ENCODE measurements around the gene PGA5.

Gene PGA5

DNA sequence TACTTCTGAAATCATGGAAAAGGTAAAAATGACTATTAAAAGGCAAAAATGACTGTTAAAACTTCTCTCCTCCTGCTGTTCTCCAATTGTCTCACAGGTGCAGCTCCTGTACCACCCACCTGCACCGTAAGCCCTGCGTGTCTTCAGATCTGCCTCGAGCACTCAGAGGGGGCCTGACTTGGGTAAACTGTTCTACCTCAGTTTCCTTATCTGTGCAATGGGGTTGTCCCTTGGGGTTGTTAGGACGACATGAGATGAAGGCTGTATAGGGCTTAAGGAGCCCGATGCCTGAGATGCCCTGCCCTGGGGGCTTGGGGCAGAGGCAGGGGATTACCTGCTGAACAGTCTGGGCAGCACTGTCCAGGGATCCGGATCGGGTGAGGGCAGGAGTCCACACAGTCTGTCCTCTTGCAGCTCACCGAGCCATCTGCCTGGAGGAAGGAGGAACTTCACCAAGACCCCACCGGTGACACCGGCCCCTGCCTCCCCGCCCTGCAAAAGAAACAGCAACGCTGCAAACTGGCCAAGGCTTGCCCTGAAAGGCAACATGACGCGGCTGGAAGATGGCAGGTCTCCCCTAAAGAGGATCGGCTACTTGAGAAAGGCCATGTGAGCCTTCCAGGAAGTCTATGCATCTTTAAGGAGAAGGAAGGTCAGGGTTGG is 27.7 kb downstream of the PGA5 start:
- no peak for DNase-seq (ENCODE audit: low spot score)
- no peak overlapping the region for H3K27ac ChIP-seq
- H3K4me3 ChIP-seq, result no peak overlapping the region
- TF ChIP-seq, protein P1, sequence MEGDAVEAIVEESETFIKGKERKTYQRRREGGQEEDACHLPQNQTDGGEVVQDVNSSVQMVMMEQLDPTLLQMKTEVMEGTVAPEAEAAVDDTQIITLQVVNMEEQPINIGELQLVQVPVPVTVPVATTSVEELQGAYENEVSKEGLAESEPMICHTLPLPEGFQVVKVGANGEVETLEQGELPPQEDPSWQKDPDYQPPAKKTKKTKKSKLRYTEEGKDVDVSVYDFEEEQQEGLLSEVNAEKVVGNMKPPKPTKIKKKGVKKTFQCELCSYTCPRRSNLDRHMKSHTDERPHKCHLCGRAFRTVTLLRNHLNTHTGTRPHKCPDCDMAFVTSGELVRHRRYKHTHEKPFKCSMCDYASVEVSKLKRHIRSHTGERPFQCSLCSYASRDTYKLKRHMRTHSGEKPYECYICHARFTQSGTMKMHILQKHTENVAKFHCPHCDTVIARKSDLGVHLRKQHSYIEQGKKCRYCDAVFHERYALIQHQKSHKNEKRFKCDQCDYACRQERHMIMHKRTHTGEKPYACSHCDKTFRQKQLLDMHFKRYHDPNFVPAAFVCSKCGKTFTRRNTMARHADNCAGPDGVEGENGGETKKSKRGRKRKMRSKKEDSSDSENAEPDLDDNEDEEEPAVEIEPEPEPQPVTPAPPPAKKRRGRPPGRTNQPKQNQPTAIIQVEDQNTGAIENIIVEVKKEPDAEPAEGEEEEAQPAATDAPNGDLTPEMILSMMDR (IDR thresholded peaks at IDR 0.05), result no peak

DNA sequence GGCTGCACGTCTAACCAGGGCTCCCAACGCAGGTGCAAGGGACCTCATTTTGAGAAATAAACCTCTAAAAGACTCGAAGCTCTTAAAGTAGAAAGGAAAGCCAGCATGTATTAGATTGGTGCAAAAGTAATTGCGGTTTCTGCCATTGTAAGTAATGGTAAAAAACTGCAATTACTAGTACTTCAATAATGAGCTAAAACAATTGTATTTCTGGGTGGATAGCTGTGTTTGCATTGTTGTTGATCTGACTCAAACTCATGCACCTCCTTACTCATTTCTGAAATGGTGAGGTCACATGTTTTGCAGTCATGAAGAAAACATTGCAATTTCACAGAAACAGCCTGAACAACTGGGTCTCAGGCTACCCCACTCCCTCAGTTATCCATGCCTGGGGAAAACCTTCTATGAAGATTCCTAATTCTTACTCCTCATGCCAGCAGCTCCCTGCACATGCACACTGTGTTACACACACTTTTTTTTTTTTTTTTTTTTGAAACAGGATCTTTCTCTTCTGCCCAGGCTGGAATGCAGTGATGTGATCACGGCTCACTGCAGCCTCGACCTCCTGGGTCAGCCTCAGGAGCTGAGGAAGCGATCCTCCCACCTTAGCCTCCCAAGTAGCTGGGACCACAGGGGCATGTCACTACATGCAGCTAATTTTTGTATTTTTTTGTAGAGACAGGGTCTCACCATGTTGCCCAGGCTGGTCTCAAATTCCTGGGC is 29.5 kb downstream of the PGA5 start:
- DNase-seq (ENCODE audit: low spot score), result no peak
- Histone ChIP-seq H3K27ac (no peak overlapping the region), H3K4me3 (no peak overlapping the region)
- TF ChIP-seq, protein P1 (IDR thresholded peaks at IDR 0.05), result no peak

DNA sequence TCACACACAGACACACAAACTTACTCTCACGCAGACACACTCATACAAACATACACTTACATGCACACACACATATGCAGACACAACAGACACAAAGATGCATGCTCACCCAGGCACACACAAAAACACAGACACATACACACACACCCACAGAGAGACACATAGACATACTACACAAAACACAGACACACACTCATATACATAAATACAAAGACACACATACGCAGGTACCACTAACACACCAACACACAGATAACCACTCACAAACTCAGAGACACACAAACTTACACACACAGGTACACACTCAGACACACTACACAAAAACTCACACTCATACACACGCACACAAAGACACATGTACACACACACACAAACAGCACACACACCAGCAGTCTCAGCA is 31.8 kb downstream of the PGA5 start:
- no peak overlapping the region for H3K4me3 ChIP-seq
- no peak overlapping the region for H3K27ac ChIP-seq
- no peak for DNase-seq (ENCODE audit: low spot score)
- TF ChIP-seq, protein P1 (IDR thresholded peaks at IDR 0.05), result no peak

DNA sequence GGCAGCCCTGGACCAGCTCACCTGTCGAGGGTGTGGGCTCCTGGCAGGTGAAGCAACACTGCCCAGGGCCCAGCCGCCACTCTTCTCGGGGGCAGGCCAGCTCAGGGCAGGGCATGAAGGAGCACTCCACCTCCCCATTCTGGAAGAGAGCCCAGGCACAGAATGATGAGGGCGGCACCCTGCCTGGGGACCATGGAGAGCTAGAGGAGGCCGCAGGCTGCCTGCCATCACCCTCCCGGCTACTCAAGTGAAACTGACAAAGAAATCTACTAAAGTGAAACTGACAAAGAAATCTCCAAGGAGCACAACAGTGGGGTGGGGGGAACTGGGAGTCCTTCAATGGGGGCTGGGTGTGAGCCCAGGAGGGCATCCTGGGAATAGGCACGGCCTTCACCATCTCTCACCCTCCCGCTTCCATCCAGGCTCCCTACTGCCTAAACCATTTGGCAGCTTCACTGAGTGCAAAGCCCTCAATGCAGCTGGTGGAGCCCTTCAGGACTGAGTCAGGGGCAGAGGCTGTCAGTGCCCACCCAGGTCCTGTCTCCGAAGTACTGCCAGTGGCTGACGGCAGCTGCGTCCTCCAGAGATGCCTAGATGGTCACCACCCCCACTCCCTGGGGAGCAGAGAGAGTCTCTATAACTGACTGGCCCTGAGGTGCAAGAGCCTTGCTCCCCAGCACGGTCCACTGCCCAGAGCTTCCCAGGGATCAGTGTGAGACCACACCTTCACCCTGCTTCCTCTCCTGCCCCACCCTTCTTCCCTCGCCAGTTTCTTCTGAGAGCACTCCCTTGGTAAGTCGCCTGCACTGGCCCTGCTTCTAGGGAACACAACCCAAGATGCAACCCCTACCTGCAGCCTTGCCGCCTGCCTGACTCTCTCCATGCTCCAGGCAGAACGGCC is 32.5 kb downstream of the PGA5 start:
- Histone ChIP-seq H3K27ac (no peak overlapping the region), H3K4me3 (no peak overlapping the region)
- TF ChIP-seq, protein P1 (IDR thresholded peaks at IDR 0.05), result no peak
- DNase-seq (ENCODE audit: low spot score), result no peak

DNA sequence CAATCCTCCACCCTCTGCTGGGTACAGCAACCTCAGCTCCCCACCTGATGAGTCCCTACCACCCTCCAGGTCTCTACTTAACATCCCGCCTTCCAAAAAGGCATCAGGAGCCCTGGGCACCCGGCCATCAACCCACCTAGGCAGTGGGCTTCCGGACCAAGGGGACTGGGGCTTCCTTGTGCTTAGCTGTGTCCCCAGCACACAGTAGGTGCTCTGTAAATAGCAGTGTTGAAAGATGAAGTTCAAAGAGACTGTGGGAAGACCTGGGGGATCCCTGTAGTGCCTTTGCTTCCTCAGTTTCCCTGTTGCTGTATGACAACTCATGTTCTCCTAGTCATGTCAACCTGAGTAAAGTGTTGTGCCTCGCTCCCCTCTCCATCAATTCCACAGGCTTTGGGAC is 33.1 kb downstream of the PGA5 start:
- Histone ChIP-seq H3K4me3 (no peak overlapping the region), H3K27ac (no peak overlapping the region)
- TF ChIP-seq, protein P1 (IDR thresholded peaks at IDR 0.05), result no peak
- DNase-seq (ENCODE audit: low spot score), result no peak

DNA sequence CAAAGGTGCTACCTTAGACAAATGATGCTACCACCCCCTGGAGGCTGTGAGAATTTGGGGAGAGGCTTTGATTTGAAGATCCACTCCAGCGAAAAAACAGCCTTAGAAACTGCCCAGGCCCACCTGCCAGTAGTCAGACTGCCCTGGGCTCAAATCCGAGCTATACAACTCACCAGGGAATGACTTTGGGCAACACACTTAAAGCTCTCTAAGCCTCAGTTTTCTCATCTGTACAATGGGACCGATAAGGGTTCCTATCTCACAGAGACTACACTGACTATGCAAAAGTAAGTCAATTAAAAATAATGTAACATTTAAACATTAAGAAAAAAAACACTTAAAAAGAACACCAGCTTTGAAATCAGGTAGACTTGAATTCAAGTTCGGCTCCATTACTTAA is 34.2 kb downstream of the PGA5 start:
- no peak overlapping the region for H3K4me3 ChIP-seq
- H3K27ac ChIP-seq, result no peak overlapping the region
- TF ChIP-seq, protein P1 (IDR thresholded peaks at IDR 0.05), result no peak
- DNase-seq (ENCODE audit: low spot score), result no peak

All from coronary artery (tissue), 2 donors.